ENCODE measurements around the gene B3GAT1.

The B3GAT1 gene

DNA sequence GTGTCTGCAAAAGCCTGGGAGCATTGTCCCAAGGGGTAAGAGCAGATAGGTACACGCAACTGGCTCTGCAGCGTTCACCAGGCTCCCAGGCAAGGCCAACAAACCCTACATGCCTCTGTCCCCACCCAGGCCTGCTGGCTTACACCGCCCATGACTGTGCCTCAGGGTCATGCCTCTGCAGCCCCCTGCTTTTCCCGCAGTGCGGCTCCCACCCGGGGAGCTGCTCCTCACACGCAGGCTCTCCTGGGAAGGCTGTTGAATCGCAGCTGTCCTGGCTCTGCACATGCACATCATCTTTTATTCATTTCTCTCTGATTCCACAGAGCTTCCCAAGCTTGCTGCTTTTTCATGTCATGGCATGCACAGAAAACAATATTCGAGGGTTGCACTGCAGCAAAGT is 29.2 kb upstream of the B3GAT1 start:
- DNase-seq, result no peak

DNA sequence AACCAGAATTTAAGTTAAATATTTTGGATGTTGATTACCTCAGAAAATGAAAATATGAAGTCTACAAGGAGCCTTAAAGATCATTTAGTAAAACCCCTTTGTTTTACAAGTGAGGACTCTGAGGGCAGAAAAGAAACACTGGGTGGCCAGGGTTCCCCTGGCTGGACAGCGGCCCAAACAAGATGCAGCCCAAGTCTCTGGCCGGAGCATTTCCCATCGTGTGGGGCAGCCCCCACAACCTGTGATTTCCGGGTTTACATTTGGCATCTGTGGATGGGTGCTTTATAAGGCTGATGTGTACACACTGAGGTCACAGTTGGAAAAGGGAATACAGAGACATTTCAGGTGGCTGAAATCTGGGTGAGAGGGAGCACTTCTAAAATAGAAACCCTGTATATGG is 28.8 kb upstream of the B3GAT1 start:
- DNase-seq, result no peak

DNA sequence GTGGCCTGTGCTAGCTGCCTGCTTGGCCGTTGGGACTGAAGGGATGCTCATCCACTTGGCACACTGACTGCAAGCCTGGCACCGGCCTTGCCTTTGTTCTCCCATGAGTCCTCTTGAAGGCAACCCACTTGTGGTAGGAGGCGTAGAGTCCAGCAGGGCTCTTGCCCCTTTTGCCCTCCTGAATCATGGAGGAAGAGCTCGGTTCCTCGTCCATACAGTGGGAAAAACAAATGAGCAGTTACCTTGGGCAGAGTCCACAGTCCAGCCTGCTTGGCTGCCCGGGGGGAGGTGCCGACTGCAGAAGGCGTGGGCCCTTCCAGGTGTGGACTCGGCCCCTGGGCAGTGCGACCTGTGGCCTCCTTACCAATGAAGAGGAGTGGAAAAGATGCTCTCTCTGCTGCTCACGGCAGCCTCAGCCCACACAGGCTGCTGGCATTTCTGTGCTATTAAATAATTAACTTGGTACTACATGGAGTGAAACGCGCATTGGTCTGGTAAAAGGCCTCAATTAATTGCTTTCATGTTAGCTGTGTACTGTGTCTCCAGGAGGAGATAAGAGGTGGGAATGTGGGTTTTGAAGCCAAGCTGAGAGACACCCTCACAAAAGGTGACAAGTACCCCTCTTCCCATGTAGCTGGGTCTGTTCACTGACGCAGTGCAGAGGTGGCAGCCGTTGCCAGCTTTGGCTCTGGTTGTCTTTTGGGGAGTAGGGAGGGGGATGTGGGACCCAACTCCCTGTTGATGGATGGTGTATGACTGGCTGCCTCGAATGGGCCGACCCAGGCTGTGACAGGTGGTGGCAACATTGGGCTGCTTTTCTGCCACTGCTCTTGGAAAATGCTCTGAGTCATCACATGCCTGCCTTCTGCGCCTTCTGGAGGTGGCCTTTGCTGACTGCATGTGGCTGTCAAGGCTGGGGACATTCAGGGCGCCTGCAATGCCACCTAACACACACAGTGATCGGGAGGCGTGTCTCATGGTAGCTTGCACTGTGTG is 26.8 kb upstream of the B3GAT1 start:
- no peak for DNase-seq

DNA sequence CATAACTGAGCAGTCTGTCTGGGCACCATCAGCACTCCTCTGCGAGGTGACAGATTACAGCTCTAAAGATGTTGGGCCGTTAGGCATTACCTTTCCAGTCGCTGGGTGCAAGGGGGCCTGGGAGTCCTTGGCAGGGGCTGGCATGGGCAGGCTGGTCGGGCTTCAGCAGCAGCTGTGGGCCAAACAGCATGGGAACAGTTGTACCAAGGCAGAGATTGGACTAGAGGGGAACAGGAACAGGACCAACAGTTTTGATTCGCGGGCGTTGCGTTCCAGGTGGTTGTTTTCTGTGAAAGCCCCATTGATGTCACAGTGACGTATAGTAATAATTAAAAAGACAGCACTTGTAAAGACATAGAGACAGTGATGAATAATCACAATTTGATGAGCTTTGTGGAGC is 25.8 kb upstream of the B3GAT1 start:
- DNase-seq, result no peak

DNA sequence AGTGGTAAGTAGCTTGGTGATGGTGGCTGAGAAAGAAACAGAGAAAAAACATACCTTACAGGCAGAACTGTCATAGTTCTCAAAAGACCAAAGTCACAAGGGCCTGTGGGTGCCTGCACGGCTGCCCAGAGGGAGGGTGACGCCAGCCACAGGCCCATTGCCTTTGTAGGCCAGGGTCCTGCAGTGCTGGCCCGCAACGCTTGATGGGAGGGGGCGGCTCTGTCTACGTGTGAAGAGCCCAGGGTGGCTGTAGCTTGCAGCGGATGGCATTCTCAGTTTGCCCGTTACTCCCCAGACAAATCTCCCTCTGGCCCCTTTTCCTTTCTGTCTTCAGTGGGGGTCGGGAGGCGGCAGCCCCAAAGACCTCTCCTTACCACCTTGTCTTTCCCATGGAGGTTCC is 24.7 kb upstream of the B3GAT1 start:
- no peak for DNase-seq

DNA sequence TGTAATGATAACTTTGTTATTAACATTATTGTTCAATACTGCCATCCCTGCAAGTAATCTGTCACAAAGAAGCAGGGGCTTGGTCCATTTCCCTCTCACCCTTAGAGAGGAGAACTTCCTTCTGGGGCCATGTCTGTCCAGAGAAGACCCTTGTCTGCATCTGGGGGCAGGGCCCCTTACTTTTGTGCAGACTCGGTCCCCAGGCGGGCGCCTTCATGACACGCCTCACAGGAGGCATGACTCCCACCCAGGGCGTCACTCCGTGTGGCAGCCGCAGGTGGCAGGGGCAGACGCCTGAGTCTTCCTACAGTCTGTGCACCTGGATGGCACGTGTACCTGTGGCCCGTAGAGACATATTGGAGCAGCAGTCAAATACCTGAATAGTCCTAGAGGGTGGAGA is 21.8 kb upstream of the B3GAT1 start:
- DNase-seq, result no peak

DNA sequence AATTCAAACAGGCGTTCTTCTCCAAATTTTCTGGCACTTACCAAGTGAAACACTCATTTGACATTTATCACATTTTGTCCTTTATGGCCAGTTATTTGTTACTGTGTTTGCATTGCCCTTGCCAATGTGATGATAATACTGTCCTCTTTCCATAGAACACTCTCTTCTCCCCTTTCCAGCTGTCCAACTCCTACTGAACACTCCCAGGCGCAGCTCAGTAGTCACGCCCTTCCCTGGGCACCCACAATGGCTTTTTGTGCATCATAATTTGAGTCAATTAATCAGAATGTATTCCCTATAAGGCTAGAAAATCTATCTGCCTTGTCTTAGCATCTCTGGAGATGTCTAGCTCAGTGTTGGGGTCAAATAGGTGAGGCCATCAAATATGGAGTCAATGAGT is 21.2 kb upstream of the B3GAT1 start:
- DNase-seq, result no peak

DNA sequence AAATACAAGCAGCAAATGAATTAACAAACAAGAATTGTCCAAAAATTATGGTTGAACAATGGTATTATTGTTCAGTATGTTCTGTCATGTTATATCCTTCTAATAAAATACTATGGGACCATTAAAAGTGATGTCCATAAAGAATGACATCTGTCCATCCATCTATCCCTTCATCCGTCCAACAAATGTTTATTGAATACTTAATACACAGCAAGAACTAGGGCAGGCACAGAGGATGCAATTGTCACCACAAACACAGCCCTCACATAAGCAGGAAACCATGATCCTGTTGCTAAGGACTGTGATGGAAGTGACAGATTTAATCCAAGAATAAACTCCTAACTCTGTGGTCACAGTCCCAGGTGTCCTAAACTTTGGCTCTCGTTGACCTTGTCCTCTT is 20.7 kb upstream of the B3GAT1 start:
- no peak for DNase-seq

DNA sequence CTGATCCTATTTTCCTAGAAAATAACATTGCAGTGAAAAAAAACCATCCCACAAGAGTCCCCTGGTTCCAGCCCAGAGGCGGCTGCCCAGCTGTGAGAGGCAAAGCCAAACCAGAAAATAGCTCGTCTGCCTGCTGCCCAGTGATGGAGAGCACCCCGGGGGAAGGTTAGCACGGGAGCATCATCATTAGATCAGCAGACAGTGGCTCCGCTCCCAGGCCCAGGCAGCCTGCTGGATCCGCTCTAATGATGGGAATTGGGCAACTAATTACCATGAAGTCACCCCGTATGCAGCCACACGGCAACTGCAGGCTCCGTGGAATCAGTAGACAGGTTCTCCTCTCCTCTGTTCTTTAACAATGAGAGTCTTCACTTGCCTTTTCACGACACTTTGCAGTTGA is 17.1 kb upstream of the B3GAT1 start:
- DNase-seq, result no peak

DNA sequence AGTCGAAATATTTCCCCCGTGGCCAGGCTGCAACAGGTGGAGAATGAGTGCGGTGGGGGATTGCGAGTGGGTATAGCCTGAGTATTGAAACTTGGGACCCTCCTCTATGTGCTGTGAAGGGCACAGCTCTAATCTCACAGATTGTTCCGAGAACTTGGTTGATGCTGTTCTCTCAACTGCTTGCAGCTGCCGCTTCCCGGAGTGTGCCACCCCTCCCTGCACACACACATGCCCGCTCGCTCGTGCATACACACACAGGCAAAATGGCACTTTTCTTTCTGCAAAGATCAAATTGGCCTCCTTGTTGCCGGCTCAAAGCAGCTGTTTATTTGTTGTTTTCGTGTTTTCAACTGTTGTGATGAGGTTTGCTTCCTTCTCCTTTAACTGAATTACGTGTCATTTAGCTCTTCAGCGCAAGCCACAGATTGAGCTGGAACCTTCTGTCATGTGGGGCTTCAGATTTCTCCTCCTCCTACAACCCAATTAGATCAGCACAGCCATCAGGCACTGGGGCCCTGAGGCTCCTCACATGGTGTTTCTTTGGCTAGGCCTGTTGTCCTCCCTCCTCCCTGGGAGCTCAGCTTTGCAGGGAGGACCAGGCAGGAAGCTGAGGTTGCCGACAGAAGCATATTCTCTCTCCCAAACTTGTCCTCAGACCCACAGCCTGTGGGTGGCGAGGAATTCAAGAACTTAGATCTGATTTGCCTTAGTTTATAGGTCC is 13.9 kb upstream of the B3GAT1 start:
- no peak for DNase-seq

DNA sequence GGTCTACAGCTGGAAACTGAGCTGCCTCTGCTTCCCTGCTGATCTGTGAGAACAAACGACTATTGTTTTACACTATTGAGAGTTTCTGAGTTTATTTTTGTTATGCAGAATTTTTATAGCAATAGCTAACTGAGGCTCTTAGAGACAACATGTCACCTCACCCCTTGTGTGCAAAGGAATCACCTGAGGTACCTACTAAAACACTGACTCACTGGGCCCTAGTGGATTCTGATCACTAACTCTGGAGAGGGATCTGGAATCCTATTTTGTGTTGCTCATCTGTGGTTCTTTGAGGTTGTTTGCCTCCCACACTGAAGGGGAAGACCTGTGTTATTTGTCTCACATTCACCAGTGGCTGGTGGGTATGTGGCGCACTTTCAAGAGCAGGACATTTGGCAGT is 13.4 kb upstream of the B3GAT1 start:
- DNase-seq, result no peak

DNA sequence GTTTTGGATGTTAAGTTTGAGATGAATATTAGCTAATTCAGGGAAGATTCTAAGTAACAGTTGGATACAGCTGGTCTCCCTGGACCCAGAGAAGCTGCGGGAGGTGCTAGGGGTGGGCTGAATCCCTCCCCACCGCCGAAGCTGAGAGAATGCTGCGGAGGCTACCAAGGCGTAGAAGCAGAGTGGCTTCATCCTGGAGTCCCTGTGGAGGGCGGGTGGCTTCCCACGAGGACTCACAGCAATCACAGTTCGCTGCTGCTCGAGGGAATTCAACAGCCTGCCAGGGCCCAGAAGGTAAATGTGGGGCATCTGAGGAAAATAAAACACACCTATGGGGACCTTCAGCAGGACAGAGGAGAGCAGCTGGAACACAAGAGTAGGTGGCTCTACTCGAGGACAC is 11.1 kb upstream of the B3GAT1 start:
- no peak for DNase-seq

DNA sequence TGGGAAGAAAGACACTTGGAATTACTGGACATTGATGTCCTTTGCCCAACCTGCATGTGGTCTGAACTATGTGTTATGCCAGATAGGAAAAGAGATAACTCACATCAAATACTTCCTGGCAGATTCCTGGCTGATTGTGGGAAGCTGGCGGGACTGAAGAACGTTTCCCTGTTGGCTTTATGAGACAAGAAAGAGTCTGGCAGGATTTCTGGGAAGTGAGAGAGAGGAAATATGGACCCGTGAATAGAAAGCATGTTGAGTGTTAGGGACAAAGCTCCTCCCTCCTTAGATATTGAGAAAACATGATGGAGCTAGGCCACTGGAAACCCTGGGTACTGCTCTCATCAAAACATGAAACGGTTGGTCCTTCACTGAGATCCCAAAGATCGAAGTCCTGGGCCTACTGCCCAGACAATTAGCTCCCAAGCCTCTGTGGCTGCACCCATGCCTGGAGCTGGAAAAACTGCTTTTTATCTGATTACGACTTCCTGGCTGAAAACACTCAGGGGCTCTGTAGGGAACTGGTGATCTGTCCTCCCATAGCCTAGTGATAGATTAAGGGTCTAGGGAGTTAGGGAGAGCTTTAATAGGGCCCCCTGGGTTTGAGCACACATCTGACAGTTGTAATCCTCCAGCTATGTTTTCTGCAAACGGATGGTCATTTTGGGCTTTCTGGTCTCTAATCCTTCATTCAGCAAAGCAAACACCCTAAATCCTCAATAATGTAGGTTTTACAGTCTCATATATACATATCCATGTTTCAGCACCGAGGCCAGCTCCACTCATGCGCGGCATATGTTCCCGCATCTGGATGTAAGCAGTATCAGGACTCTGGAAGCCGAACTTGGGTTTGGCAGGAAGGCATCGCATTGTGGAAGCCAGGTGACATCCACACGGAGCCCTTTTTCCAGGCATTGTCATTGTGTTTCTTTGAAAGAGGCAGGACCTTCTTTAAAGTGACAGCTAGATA is 6.1 kb upstream of the B3GAT1 start:
- no peak for DNase-seq

DNA sequence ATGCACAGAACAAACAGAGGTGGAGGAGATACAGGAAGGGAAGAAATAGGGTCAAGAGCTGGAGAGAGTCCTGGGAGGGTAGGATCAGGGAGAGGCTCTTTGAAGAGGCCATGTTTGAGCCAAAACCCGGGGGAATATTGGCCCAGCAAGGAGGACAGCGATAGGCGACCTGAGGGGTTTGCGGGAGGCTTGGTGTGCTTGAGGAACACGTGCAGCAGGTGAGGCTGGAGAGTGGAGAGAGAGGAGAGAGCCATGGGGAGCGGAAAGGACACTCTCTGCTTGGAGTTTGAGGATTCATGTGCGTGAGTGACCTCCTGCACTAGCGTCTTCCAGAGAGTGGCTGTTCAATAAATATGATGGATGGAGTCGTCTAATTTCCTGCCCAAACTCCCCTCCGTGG is 4.7 kb upstream of the B3GAT1 start:
- no peak for DNase-seq

DNA sequence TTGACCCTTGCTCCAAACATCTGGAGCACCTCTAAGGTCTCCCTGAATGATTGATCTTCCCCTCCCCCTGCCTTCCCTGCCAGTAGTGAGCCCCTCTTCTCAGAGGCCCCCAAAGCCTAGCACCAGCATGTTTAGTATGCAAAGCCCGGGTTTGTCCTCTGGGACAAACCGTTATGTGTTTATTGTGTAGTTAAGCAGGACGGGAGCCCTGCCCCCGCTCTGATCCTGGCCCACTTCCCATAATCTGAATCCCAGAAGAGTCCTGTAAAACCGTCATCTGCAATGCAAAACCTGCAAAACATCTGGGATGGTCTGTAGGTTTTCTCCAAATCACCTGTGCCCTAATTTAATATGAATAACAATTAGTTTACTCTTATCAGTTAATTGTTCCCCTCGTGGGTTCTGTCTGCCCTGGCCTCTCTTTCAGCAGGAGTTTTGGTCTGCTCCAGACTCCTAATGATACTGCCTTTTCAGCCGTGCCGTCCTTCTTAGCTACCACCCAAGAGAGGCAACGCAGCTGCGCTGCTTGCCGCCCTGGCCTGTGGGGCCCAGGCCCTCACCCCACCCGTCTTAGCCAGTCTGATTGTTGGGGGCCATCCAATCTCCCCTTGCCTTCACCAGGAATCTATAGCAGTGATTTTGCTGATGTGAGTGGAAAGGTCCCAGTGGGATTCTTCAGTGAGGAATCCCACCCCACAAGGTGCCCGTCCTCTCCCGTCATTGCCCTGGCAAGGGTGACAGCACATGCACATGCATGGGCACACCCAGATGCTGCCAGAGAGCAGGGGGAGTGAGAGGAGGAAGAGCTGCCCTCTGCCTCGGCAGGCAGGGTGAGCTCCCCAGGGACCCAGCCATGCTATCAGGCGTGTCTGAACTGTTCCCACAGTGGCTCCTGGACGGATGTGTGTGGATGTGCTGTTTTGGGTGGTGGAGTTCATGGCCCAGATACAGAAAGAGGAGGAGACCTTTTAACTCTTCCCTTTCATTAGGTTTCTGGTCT is 3.0 kb upstream of the B3GAT1 start:
- DNase-seq, result no peak

DNA sequence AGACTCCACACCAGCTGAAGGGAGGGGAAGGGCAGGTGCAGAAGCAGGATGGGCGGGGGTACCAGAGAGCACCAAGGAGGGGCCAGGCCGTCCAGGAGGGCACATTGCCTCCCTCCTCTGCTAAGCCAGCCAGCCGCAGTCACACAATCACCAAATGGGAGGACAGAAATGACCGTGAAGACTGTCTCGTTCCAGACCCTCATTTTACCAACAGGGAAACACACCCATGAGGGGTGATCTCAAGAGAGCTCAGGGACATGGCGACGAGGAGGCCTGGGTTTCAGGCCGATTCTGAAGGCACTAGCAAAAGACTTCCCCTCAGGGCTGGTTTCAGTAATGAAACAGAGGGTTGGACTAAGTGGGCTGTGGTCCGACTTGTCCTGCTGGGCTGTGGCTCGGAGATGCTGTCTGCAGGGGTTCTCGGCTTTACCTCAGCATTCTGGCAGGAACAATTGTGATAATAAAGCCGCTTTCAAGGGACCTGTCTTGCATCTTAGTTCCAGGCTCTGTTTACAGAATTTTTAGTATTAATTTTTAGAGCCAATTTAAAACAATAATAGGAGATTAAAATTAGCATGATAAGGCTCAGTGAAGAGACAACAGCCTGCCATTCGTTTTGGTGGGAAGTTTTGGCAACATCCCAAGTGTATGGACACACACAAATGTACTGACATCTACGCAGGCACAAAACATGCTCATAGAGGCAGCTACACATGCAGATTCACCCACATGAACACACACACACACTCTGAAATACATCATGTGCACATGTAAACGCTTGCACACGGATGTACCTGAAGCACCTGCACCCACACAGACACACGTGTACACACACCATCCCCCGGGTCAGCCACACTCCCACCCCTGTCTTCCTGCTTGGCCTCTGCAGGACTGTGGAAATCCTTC is 2.0 kb upstream of the B3GAT1 start:
- no peak for DNase-seq

DNA sequence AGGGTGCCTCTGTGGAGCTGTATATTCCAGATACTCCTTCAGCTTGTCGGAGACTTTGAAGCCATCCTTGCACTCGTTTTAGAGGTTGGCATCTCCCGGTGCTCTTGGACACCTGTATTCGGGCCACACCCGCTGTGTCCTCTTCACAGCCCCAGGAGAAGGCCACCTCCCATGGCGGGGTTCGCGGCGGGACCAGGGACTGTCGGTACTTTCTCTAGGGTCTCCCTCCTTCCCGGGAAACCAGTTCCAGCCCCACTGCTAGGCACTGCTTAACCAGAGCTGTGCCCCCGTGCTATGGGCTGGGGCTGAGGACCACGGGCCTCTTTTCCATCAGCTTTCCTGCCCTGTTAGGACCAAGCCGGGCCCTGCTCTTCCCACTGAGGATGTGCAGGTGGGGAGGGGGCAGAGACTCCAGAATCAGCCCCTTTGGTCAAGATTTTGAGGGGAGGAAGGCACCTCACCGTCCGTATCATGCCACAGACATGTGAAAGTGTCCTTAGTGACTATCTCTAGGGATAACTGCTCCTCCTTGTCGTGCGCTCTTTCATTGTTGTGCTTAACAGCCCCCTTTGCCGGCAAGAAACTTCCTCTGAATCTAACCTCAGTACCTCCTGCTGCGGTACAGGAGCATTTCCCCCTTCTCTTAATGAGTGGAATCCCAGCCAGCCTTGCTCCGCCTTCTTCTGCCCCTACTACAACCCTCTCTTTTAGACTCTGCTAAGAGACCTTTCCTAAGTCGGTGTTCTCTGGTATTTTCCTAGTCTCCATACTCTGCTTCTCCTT is 1.2 kb upstream of the B3GAT1 start:
- no peak for DNase-seq

DNA sequence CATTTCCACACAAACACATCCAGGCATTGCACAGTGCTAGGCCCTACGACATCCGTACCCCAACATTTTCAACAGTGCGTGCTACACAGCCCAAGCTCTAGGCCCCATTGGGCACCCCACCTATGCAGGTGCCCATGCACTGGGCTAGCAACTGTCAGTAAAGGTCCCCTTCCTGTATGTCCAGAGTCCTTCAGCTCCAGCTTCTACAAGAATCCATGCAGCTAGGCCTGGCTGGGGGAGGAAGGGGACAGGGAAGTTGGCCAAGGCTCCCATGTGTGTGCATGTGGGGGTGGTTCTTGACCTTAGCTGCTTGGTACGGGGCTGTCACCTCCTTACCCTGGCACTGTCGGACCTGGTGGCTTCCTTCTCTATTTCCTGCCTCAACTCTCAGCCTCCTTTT is 1.3 kb downstream of the B3GAT1 start:
- DNase-seq, result no peak

DNA sequence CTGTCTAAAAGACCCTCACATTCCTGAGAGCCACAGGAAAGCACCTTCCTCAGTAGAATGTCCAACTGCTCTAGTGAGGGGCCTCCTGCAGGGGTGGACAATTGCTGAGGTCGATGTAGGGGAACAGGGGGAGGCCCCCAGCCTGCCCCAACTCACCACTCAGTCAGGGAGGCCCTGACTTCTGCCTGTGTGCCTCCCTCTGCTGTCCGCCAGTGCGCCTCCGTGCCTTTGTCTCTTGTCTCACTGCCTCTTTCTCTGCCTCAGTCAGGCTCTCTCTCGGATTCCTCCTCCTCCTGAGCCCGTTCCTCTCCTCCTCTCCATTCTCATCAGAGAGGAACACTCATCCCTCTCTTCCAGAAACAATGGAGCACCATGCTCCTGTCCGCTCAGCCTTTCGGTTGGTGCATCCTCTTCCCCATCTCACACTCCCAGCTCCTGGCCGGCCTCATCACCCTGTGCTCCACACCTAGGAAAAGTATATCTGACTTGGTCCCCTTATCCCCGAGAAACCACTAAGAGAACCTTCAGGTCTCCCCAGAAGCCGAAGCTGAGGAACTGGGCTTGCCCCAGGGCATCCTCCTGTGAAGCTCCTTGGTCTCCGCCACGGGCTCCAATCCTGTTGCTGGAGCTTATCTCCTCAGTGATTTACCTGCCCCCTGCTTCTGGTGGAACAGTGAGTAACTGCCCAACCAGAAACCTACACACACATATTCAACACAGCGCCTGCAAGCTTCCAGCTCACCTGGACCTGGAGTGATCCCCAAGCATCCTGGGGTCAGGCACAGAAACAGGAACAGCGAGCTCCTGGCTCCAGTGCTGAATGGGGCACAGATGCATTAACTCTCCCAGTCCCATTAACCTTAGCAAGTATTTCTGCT is 2.3 kb downstream of the B3GAT1 start:
- DNase-seq, result no peak

All from NCI-H748 treated with DMSO at 0.1 percent for 48 hours (cell line).